ENCODE results near the gene TMED8. TPM values are rescaled to one million over a fixed set of nuclear protein-coding genes. Genes with fewer than 3 reads are reported as not detected.

TMED8 gene
- total RNA-seq, 1 donor from 2014 or later, result 10.9 TPM

- Mint-ChIP-seq H3K4me3 (ENCODE audit: unreplicated experiment) (no peak overlapping the region), H3K9me3 (ENCODE audit: unreplicated experiment) (no peaks in the 10 kb centered on the region), H3K4me1 (ENCODE audit: unreplicated experiment) (peaks cover 36% of the 10 kb centered on the region), H3K27ac (ENCODE audit: unreplicated experiment) (no peak overlapping the region), H3K27me3 (ENCODE audit: unreplicated experiment) (no peaks in the 10 kb centered on the region), H3K36me3 (ENCODE audit: unreplicated experiment) (no peaks in the 10 kb centered on the region)
- no peak for TF ChIP-seq CTCF (IDR thresholded peaks at IDR 0.05)
- DNase-seq (ENCODE audit: extremely low spot score, unreplicated experiment), result no peak
Measured at GRCh38 chr14:77318006-77318553, 58.8 kb downstream of the TMED8 start.

- no peak overlapping the region for H3K4me3 Mint-ChIP-seq (ENCODE audit: unreplicated experiment)
- no peaks in the 10 kb centered on the region for H3K9me3 Mint-ChIP-seq (ENCODE audit: unreplicated experiment)
- no peaks in the 10 kb centered on the region for H3K27me3 Mint-ChIP-seq (ENCODE audit: unreplicated experiment)
- no peak for DNase-seq (ENCODE audit: extremely low spot score, unreplicated experiment)
- peaks cover 29% of the 10 kb centered on the region for H3K4me1 Mint-ChIP-seq (ENCODE audit: unreplicated experiment)
- no peak overlapping the region for H3K27ac Mint-ChIP-seq (ENCODE audit: unreplicated experiment)
- H3K36me3 Mint-ChIP-seq (ENCODE audit: unreplicated experiment), result no peaks in the 10 kb centered on the region
- no peak for TF ChIP-seq CTCF (IDR thresholded peaks at IDR 0.05)
Measured at GRCh38 chr14:77316872-77317301, 60.0 kb downstream of the TMED8 start.

GRCh38 chr14:77316195-77316505, 60.7 kb downstream of the TMED8 start:
- Mint-ChIP-seq H3K4me1 (ENCODE audit: unreplicated experiment) (peaks cover 26% of the 10 kb centered on the region), H3K27me3 (ENCODE audit: unreplicated experiment) (no peaks in the 10 kb centered on the region), H3K9me3 (ENCODE audit: unreplicated experiment) (no peaks in the 10 kb centered on the region), H3K27ac (ENCODE audit: unreplicated experiment) (no peak overlapping the region), H3K4me3 (ENCODE audit: unreplicated experiment) (no peak overlapping the region), H3K36me3 (ENCODE audit: unreplicated experiment) (no peaks in the 10 kb centered on the region)
- no peak for DNase-seq (ENCODE audit: extremely low spot score, unreplicated experiment)
- no peak for TF ChIP-seq CTCF (IDR thresholded peaks at IDR 0.05)

GRCh38 chr14:77314539-77315457, 62.1 kb downstream of the TMED8 start:
- H3K36me3 Mint-ChIP-seq (ENCODE audit: unreplicated experiment), result peaks cover 3% of the 10 kb centered on the region
- H3K9me3 Mint-ChIP-seq (ENCODE audit: unreplicated experiment), result no peaks in the 10 kb centered on the region
- DNase-seq (ENCODE audit: extremely low spot score, unreplicated experiment), result no peak
- no peak overlapping the region for H3K27ac Mint-ChIP-seq (ENCODE audit: unreplicated experiment)
- no peak overlapping the region for H3K4me3 Mint-ChIP-seq (ENCODE audit: unreplicated experiment)
- peaks cover 22% of the 10 kb centered on the region for H3K4me1 Mint-ChIP-seq (ENCODE audit: unreplicated experiment)
- no peak for TF ChIP-seq CTCF (IDR thresholded peaks at IDR 0.05)
- no peaks in the 10 kb centered on the region for H3K27me3 Mint-ChIP-seq (ENCODE audit: unreplicated experiment)

- H3K9me3 Mint-ChIP-seq (ENCODE audit: unreplicated experiment), result no peaks in the 10 kb centered on the region
- peak overlapping the region; percentile 52 for H3K27ac Mint-ChIP-seq (ENCODE audit: unreplicated experiment)
- H3K36me3 Mint-ChIP-seq (ENCODE audit: unreplicated experiment), result peaks cover 3% of the 10 kb centered on the region
- H3K27me3 Mint-ChIP-seq (ENCODE audit: unreplicated experiment), result no peaks in the 10 kb centered on the region
- no peak for TF ChIP-seq CTCF (IDR thresholded peaks at IDR 0.05)
- H3K4me1 Mint-ChIP-seq (ENCODE audit: unreplicated experiment), result peaks cover 15% of the 10 kb centered on the region
- no peak for DNase-seq (ENCODE audit: extremely low spot score, unreplicated experiment)
- no peak overlapping the region for H3K4me3 Mint-ChIP-seq (ENCODE audit: unreplicated experiment)
Measured at GRCh38 chr14:77314043-77314442, 62.9 kb downstream of the TMED8 start.

Measured in osteocyte (in vitro differentiated cells).